DND-41 (cell line): Measurements from ENCODE around the gene NLGN1.

Experiments
- EZH2 ChIP-seq: IDR thresholded peaks from 3 replicates; pipeline ENCODE4 v1.6.1; 2012; ENCODE audit warnings: borderline replicate concordance, low read depth, mild to moderate bottlenecking, moderate library complexity, low read length, inconsistent platforms; ENCODE audit not compliant: severe bottlenecking
- TF ChIP-seq, protein P1 (sequence below): IDR thresholded peaks from 2 replicates; pipeline ENCODE4 v1.5.1; 2012; ENCODE audit warnings: borderline replicate concordance, low read length, moderate library complexity, mild to moderate bottlenecking; ENCODE audit not compliant: poor library complexity, severe bottlenecking; ENCODE audit errors: extremely low read depth

DNA sequence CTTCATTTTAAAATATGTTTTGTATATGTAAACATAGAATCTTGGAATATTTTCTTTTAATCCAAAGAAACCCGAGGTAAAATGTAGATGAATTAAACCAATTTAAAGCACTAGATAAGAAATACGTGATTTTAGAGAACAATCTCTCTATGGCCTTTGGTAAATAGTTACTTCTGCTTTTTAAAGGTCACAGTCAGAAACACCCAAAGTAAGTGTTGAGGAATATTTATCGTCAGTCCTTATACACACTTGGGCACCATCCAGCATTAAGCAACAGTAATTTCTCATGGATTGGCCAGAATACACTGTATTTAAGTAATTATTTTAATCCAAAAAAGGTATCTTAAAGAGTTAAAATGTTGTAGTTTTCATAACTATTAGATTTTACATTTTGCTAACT, 713.2 kb downstream of the NLGN1 start:
- TF ChIP-seq, protein P1, sequence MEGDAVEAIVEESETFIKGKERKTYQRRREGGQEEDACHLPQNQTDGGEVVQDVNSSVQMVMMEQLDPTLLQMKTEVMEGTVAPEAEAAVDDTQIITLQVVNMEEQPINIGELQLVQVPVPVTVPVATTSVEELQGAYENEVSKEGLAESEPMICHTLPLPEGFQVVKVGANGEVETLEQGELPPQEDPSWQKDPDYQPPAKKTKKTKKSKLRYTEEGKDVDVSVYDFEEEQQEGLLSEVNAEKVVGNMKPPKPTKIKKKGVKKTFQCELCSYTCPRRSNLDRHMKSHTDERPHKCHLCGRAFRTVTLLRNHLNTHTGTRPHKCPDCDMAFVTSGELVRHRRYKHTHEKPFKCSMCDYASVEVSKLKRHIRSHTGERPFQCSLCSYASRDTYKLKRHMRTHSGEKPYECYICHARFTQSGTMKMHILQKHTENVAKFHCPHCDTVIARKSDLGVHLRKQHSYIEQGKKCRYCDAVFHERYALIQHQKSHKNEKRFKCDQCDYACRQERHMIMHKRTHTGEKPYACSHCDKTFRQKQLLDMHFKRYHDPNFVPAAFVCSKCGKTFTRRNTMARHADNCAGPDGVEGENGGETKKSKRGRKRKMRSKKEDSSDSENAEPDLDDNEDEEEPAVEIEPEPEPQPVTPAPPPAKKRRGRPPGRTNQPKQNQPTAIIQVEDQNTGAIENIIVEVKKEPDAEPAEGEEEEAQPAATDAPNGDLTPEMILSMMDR: no peak
- no peak for TF ChIP-seq EZH2
